CD4-positive, alpha-beta T cell treated with Interleukin-4 for 1 hour (primary cell): ENCODE results near the gene ATP2B3.

Source experiments
- DNase-seq, 2 donors: peaks; one replicate each; pipeline ENCODE4 v3.0.0-alpha.2; 2020 to 2022

Gene ATP2B3

GRCh38 chrX:153623310-153624029 lies 106.0 kb downstream of the ATP2B3 start:
- DNase-seq = no peak

- no peak for DNase-seq
These were observed 107.0 kb downstream of the ATP2B3 start for GRCh38 chrX:153624196-153625091.

DNA sequence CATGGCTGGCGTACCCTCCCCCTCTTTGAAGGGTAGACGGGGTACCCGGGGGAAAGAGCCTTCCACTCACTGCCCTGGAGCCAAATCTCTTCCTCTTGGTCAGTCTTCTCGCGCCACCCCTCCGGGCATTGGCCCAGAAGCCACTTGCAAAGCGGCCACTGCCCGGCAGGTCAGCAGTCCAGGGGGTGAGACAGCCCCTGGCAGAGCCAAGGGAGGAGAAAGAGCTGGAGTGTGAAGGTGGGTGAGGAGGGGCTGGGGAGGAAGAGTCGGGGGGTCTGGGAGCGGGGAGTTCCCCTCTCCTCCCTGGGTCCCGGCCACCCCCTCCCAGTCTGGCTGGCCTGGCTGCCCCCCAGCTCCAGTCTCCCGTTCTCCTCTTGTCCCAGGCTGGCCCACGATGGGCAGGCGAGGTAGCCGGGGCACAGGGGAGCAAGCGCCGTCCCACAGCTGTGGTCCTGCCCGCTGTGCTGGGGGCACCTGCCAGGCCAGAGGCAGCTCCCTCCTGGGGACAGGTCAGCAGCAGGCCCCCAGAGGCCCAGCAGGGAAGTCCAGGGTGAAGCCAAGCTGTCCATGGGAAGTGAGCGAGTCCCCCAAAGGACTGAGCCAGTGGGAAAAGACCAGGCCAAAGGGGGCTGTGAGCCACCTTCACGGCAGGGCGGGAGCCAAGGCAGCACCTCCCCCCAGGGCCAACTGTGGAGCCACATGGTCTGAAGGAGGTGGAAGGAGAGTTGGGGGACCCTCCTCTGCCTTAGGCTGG lies 108.0 kb downstream of the ATP2B3 start:
- DNase-seq = no peak

- no peak for DNase-seq
These were observed 108.7 kb downstream of the ATP2B3 start for GRCh38 chrX:153626025-153626633.

DNA sequence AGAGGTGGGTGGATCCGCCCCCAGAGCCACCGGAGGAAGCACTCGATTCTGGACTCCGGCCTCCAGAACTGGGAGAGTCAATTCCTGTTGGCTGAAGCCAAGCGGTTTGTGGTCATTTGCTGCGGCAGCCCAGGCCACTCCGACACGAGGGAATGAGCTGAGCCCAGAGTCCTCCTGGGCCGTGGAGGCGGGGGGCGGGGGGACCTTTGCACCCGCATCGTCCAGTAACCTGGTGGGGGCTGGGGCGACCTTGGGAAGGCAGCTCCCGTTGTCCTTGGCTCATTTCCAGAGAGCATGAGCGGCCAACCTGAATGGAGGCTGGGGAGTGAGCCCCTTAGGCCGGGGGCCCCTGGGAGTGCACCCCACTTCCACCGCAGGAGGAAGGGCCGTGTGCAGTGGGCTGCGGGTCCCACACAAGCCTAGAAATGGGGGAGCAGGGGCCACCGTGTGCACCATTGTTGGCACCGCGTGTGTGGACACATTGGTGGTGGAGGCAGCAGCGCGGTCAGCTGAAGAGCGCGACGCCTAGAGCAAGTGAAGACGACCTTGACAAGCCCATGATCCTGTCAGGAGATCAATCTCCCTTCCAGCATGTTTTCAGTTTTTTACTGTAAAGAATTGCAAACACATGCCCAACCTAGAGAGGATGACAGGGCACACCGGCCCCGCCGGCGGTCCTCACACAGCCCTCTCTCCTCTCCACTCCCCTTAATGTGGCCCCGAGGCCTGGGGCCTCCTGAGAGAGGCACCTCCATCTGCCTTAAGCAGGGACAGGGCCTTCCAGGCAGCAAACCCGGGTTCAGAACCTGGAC lies 109.6 kb downstream of the ATP2B3 start:
- no peak for DNase-seq

DNA sequence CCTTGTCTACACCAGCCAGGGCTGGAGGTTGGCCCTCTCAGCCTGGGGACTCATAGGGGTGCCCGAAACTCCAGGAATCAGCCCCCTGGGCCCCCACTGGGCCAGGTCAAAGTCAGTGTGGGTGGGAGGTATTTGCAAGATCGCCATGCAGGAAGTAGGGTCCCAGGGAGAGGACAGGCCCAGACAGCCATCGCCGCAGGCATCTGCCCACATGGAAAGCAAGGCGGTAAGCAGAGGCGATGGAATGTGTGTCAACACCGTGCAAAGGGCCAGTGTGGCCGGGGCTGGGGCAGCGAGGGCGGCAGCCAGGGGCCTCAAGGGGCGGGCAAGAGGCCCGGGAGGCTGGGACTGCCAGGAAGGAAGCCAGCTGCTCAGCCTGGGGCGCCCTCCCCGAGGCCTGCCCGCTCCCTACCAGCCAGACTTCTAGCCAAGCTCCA lies 110.3 kb downstream of the ATP2B3 start:
- no peak for DNase-seq

GRCh38 chrX:153628129-153628528 lies 110.7 kb downstream of the ATP2B3 start:
- DNase-seq = no peak

DNA sequence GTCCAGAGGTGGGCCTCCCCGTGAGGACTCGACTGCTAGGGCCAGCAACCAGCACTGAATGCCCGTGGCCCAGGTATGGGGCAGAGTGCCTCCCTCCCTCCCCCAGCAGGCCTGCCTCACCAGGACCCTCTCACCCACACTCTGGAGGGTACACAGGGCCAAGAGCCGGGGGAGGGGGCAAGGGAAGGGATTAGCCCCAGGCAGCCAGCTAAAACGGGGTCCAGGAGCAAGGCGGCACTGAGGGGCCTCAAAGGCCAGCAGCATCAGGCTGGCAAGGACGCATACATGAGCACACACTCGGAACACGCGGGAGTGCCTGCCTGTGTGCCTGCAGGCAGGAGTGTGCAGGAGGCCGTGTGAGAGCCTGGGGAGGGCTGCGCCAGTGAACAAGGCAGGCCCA lies 111.2 kb downstream of the ATP2B3 start:
- no peak for DNase-seq

DNA sequence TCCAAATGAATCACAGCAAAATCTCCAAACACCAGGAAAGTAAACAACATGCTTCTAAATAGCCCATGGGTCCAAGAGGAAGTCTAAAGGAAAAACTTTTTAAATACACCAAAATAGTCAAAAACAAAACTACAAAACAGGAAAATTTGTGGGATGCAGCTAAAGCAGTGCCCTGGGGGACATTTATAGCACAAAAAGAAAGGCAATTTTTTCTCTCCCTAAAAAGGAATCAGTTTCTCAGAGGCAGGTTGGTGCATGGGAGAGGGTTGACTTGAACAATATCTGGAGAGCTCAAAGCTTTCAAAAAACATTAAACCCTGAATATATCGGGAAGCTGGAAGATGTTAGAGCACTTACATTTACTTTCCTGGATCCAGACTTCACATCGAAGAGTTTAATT lies 113.9 kb downstream of the ATP2B3 start:
- no peak for DNase-seq

DNA sequence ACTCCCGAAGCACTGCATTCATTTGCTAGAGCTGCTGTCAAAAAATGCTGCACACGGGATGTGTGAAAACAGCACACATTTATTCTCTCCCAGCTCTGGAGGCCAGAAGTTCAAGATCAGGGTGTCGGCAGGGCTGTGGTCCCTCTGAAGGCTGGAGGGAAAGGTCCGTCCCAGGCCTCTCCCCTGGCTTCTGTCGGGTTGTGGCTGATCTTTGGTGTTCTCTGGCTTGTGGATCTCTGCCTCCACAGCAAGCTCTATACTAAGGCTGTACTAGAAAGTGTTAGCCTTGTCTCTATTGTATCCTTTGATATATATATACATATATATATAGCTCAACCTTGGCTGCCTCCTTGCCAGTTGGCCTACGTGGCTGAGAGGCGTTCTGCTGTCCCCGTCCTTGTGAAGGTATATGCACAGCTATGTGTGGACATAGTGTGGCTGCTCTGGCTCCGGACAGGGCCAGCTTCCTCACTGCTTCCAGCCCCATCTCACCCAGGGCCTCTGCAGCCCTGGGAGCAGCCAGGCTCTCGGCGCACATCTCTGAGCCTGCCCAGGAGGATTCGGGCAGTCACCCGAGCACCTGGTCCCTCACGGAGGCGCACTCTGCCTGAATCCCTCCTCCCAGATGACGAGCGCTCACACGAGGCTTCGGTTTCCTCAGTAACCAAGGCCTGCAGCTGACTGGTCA lies 114.6 kb downstream of the ATP2B3 start:
- no peak for DNase-seq
